Tibial artery (tissue), 4 donors: ENCODE measurements around the gene ARFRP1.

Experiments
- DNase-seq, 2 donors: peaks; one replicate each; pipeline ENCODE4 v3.0.0-alpha.2; 2019
- H3K27ac ChIP-seq, 2 donors: fragments of 200-600 bp; sonication (generic) in 1 of 2; 1 replicate in 1 of 2; 2 replicates in 1 of 2; pipeline ENCODE4 v1.5.1; 2018 to 2019; ENCODE audit warnings: mild to moderate bottlenecking in 1 of 2
- H3K27me3 ChIP-seq, 2 donors: fragments of 200-600 bp; sonication (generic) in 1 of 2; one replicate each; pipeline versions ENCODE4 v1.5.1 to v1.6.0; 2016 to 2019
- H3K36me3 ChIP-seq, 3 donors: fragments of 200-600 bp; sonication (generic) in 2 of 3; one replicate each; pipeline ENCODE4 v1.5.1; 2016 to 2019; ENCODE audit warnings: mild to moderate bottlenecking in 2 of 3
- H3K4me1 ChIP-seq, 4 donors: fragments of 200-600 bp; sonication (generic) in 2 of 4; 1 replicate in 3 of 4; 2 replicates in 1 of 4; pipeline ENCODE4 v1.5.1; 2016 to 2019
- H3K4me3 ChIP-seq, 2 donors: fragments of 200-600 bp; sonication (generic) in 1 of 2; 1 replicate in 1 of 2; 2 replicates in 1 of 2; pipeline ENCODE4 v1.5.1; 2018 to 2019; ENCODE audit warnings: mild to moderate bottlenecking in 2 of 2
- H3K9me3 ChIP-seq, 3 donors: fragments of 200-600 bp; sonication (generic) in 1 of 3; one replicate each; pipeline ENCODE4 v1.5.1; 2016 to 2019
- intact Hi-C: fragments of 100-400 bp; cut with DNase I; formaldehyde crosslinking; loops from one replicate; pipeline ENCODE4 v1.15.0; 2023; ENCODE audit warnings: low total_unique reads
- TF ChIP-seq, protein P1 (sequence below), 2 experiments: fragments of 200-600 bp in 1 of 2; fragments of 450-650 bp in 1 of 2; IDR thresholded peaks; one replicate each; pipeline ENCODE4 v1.5.1; 2017 to 2019; ENCODE audit warnings: antibody characterized with exemption in 2 of 2, mild to moderate bottlenecking in 1 of 2, moderate library complexity in 1 of 2

ARFRP1 gene

DNA sequence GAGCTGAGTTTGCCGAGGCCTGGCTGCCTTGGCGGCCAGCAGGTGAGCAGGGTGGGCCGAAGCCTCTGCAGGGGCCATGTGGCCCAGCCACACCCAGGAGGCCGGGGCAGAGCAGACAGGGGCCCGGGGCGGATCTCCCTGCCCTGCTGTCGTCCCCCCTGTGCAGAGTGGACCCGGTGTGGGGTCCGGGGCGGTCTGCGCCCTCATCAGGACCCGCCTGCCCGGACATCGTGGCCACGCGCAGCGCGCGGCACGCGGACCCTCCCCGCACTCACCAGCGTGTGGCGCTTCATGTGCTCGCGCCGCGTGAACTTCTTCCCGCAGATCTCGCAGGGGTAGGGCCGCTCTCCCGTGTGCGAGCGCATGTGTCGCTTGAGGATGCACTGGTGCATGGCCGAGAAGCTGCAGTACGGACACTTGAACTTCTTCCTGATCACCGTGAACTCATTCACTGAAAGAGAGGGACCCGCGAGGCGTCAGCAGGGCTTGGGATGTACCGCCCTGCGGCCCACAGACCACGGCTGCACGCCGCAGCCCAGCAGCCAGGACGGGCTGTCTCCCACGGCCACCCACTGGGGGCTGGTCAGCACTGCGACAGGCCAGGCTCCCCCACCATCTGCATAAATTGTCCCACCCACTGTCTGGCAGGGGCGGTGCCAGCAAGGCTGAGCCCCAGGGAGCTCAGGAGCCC lies 44.8 kb upstream of the ARFRP1 start:
- Histone ChIP-seq H3K36me3 (peaks cover 0 to 16% (median 0%) of the 10 kb centered on the region in 3 donors), H3K4me3 (no peak overlapping the region), H3K27me3 (no peaks in the 10 kb centered on the region), H3K9me3 (no peaks in the 10 kb centered on the region), H3K4me1 (no peaks in the 10 kb centered on the region), H3K27ac (no peak overlapping the region)
- intact Hi-C loops = no loop called here
- TF ChIP-seq, protein P1, sequence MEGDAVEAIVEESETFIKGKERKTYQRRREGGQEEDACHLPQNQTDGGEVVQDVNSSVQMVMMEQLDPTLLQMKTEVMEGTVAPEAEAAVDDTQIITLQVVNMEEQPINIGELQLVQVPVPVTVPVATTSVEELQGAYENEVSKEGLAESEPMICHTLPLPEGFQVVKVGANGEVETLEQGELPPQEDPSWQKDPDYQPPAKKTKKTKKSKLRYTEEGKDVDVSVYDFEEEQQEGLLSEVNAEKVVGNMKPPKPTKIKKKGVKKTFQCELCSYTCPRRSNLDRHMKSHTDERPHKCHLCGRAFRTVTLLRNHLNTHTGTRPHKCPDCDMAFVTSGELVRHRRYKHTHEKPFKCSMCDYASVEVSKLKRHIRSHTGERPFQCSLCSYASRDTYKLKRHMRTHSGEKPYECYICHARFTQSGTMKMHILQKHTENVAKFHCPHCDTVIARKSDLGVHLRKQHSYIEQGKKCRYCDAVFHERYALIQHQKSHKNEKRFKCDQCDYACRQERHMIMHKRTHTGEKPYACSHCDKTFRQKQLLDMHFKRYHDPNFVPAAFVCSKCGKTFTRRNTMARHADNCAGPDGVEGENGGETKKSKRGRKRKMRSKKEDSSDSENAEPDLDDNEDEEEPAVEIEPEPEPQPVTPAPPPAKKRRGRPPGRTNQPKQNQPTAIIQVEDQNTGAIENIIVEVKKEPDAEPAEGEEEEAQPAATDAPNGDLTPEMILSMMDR (IDR thresholded peaks at IDR 0.05) = no peak
- no peak for DNase-seq

DNA sequence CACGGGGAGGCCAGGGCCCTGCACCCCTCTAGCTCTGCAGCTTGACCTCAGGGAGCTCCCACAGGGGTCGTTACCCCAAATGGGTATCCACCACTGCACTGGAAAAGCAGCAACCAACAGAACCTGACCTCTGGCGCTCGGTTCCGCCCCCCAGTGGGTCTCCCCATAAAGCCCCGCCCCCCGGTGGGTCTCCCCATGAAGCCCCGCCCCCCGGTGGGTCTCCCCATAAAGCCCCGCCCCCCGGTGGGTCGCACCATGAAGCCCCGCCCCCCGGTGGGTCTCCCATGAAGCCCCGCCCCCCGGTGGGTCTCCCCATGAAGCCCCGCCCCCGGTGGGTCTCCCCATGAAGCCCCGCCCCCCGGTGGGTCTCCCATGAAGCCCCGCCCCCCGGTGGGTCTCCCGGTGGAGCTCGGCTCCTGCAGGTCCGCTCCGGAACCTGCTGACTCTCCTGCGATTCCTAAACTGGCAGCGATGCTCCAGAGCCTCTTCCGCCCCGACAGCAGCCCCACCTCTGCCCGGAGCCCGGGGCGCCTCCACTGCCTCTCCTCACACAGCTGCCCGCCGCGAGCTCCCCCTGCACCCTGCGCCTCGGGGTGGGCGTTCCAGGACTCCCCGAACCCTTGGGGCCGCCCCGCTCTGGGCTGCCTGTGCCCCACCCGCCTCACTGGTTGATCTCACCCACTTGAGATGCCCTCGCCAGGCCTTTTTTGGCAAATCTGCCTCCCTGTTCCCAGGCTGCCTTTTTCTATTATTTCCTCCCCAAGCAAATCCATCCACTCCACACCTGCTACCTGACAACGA lies 43.9 kb upstream of the ARFRP1 start:
- Histone ChIP-seq H3K27ac (no peak overlapping the region), H3K27me3 (no peaks in the 10 kb centered on the region), H3K36me3 (peaks cover 0 to 19% (median 0%) of the 10 kb centered on the region in 3 donors), H3K9me3 (no peaks in the 10 kb centered on the region), H3K4me1 (no peaks in the 10 kb centered on the region), H3K4me3 (no peak overlapping the region)
- no peak for DNase-seq
- intact Hi-C loops = no loop called here
- TF ChIP-seq, protein P1 (IDR thresholded peaks at IDR 0.05) = no peak

DNA sequence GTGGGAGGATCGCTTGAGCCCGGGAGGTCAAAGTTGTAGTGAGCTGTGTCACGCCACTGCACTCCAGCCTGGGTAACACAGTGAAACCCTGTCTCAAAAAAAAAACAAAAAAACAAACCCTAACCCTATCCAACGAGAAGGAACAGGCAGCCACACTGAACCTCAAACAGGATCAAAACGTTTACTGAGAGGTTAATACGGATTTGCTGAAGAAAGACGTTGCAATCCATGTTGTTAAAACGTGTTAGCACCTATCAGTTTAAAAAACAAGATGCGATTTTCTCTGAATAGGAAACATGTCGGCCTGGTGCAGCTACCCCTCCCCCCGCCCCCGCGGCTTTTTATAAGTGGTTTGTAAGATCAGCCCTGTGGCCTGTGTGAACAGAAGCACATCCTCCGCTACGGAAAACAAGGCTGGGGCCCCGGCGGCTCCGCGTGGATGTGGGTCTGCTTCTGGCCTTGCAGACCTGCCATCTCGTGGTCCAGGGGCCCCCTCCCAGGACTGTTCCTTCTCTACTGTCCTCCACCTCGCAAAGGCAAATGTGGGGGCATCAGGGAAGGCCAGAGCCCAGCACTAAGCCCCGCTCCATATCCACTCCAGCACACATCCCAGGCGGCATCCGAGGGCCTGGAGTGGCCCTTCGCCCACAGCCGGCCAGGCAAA lies 43.2 kb upstream of the ARFRP1 start:
- no peak for DNase-seq
- Histone ChIP-seq H3K9me3 (no peaks in the 10 kb centered on the region), H3K4me3 (no peak overlapping the region), H3K36me3 (peaks cover 0 to 26% (median 0%) of the 10 kb centered on the region in 3 donors), H3K27ac (no peak overlapping the region), H3K4me1 (no peaks in the 10 kb centered on the region), H3K27me3 (no peaks in the 10 kb centered on the region)
- intact Hi-C loops = no loop called here
- TF ChIP-seq, protein P1 (IDR thresholded peaks at IDR 0.05) = no peak

DNA sequence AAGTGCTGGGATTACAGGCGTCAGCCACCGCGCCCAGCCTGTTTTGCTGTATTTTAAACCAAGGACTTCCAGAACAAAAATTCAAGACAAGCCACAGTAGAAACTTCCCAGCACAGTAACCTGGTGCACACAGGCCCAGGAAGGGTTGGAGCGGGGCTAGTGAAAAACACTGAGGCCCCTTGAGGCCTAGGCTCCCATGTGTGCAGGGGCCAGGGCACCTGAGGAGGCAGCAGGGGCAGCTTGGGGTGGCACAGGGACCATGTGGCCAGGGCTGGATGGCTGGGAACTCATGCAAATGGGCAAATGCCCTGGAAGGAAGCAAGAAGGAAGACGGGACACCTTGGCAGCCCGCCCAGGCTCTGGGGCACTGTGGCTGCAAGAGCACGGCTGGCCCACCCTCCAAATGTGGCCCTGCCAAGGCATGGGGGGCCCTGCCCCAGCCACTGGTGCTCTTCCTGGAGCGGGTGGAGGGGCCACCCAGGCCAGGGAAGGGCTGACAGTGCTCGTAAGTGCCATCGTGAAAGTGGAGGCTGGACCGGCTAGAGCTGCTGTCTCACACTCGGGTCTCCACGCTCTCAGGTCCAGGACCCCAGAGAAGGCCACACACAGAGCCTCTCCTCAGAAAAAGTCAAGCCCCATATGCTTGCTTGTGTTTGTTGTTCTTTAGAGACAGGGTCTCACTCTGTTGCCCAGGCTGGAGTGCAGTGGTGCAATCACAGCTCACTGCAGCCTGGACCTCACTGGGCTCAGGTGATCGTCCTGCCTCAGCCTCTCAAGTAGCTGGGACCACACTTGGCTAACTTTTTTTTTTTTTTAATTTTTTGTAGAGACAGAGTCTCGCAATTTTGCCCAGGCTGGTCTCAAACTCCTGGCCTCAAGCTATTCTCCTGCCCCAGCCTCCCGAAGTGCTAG lies 42.1 kb upstream of the ARFRP1 start:
- TF ChIP-seq, protein P1 (IDR thresholded peaks at IDR 0.05) = no peak
- no peak for DNase-seq
- no peaks in the 10 kb centered on the region for H3K27me3 ChIP-seq
- H3K4me3 ChIP-seq = no peak overlapping the region
- no peaks in the 10 kb centered on the region for H3K9me3 ChIP-seq
- intact Hi-C loops = loop anchor here (10.0 kb wide), 1 partner anchor 125 kb away; the partner anchor contains the start of gene GMEB2
- no peaks in the 10 kb centered on the region for H3K4me1 ChIP-seq
- H3K36me3 ChIP-seq = peaks cover 0 to 28% (median 0%) of the 10 kb centered on the region in 3 donors
- H3K27ac ChIP-seq = no peak overlapping the region

DNA sequence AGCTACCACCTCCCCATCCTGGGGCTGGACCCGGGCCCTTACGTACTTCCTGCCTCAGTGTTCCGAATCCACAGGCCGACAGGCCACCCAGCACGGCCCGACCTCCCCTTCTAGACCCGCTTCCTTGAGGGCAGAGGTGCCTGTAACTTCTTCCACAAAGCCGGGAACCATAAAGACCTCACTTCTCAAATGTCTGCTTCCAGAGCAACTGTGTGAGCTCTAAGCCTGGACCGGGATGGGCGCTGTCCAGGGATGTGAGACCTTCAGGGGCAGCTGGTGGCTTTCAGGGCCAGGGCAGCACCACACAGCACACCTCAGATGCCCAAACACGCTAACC lies 41.1 kb upstream of the ARFRP1 start:
- Histone ChIP-seq H3K27me3 (no peaks in the 10 kb centered on the region), H3K36me3 (peaks cover 0 to 29% (median 0%) of the 10 kb centered on the region in 3 donors), H3K27ac (no peak overlapping the region), H3K4me3 (no peak overlapping the region), H3K4me1 (no peaks in the 10 kb centered on the region), H3K9me3 (no peaks in the 10 kb centered on the region)
- no peak for DNase-seq
- TF ChIP-seq, protein P1 (IDR thresholded peaks at IDR 0.05) = no peak
- intact Hi-C loops = loop anchor here (10.0 kb wide), 1 partner anchor 124 kb away; the partner anchor contains the start of gene GMEB2
